Astrocyte (in vitro differentiated cells and primary cell): ENCODE results near the gene AUTS2. TPM values are rescaled to one million over a fixed set of nuclear protein-coding genes. Genes with fewer than 3 reads are reported as not detected.

Experiments used
- DNase-seq: peaks from one replicate; pipeline ENCODE4 v3.0.0-alpha.2; 2010; ENCODE audit warnings: low read depth
- FAIRE-seq: peaks from 2 replicates; lab custom pipeline; 2011; peaks lifted over from hg19 to GRCh38; lab: Jason Lieb, UNC
- H2AFZ ChIP-seq: 2 replicates; pipeline ENCODE4 v1.6.0; 2012; ENCODE audit warnings: low read depth, low read length, inconsistent platforms
- H3K27ac ChIP-seq: 2 replicates; pipeline ENCODE4 v1.5.1; 2011; ENCODE audit warnings: low read depth, low read length, inconsistent platforms
- H3K27me3 ChIP-seq: 2 replicates; pipeline ENCODE4 v1.6.0; 2011; ENCODE audit warnings: low read length, inconsistent platforms; ENCODE audit not compliant: insufficient read depth
- H3K36me3 ChIP-seq: 2 replicates; pipeline ENCODE4 v1.5.1; 2011; ENCODE audit warnings: low read length, inconsistent platforms; ENCODE audit not compliant: insufficient read depth
- H3K4me1 ChIP-seq: 2 replicates; pipeline ENCODE4 v1.5.1; 2011; ENCODE audit warnings: low read length, inconsistent platforms; ENCODE audit not compliant: insufficient read depth
- H3K4me2 ChIP-seq: 2 replicates; pipeline ENCODE4 v1.6.0; 2012; ENCODE audit warnings: low read length, inconsistent platforms
- H3K4me3 ChIP-seq: 2 replicates; pipeline ENCODE4 v1.5.1; 2011; ENCODE audit warnings: low read depth, mild to moderate bottlenecking, low read length, inconsistent platforms; ENCODE audit not compliant: insufficient read depth
- H3K79me2 ChIP-seq: 2 replicates; pipeline ENCODE4 v1.6.0; 2012; ENCODE audit warnings: mild to moderate bottlenecking, low read length, inconsistent platforms; ENCODE audit not compliant: insufficient read depth
- H3K9ac ChIP-seq: 2 replicates; pipeline ENCODE4 v1.6.0; 2012; ENCODE audit warnings: mild to moderate bottlenecking, low read length, inconsistent platforms
- H3K9me3 ChIP-seq: 2 replicates; pipeline ENCODE4 v1.5.1; 2012; ENCODE audit warnings: low read depth, mild to moderate bottlenecking, low read length, inconsistent platforms; ENCODE audit not compliant: insufficient read depth
- H4K20me1 ChIP-seq: 2 replicates; pipeline ENCODE4 v1.6.0; 2012; ENCODE audit warnings: low read length, inconsistent platforms; ENCODE audit not compliant: insufficient read depth
- H3K27ac Mint-ChIP-seq: one replicate; pipeline ENCODE4 v1.8.0; 2021; ENCODE audit warnings: mild to moderate bottlenecking, mixed read lengths; ENCODE audit not compliant: unreplicated experiment
- H3K27me3 Mint-ChIP-seq: one replicate; pipeline ENCODE4 v1.8.0; 2021; ENCODE audit warnings: low read depth, mixed read lengths; ENCODE audit not compliant: unreplicated experiment
- H3K36me3 Mint-ChIP-seq: one replicate; pipeline ENCODE4 v1.8.0; 2021; ENCODE audit warnings: low read depth, mixed read lengths; ENCODE audit not compliant: unreplicated experiment
- H3K4me1 Mint-ChIP-seq: one replicate; pipeline ENCODE4 v1.8.0; 2021; ENCODE audit warnings: low read depth, mixed read lengths; ENCODE audit not compliant: unreplicated experiment
- H3K4me3 Mint-ChIP-seq: one replicate; pipeline ENCODE4 v1.8.0; 2021; ENCODE audit warnings: mild to moderate bottlenecking, moderate library complexity, mixed read lengths; ENCODE audit not compliant: unreplicated experiment
- H3K9me3 Mint-ChIP-seq: one replicate; pipeline ENCODE4 v1.8.0; 2021; ENCODE audit warnings: mild to moderate bottlenecking, mixed read lengths; ENCODE audit not compliant: unreplicated experiment
- EZH2 ChIP-seq: IDR thresholded peaks from 2 replicates; pipeline ENCODE4 v1.6.1; 2012; ENCODE audit warnings: mild to moderate bottlenecking, low read length, inconsistent platforms; ENCODE audit not compliant: insufficient read depth
- total RNA-seq: library from RNA; stranded (reverse); gene quantifications from 2 replicates; pipeline ENCODE4 v1.2.1, GENCODE V29; 2021
- TF ChIP-seq, protein P1 (sequence below): IDR thresholded peaks from 2 replicates; pipeline ENCODE4 v1.5.1; 2011; ENCODE audit warnings: low read depth, mild to moderate bottlenecking, inconsistent platforms, low read length, moderate library complexity; ENCODE audit not compliant: insufficient read depth

The AUTS2 gene
- total RNA-seq, 1 donor from 2014 or later: 73.2 TPM

DNA sequence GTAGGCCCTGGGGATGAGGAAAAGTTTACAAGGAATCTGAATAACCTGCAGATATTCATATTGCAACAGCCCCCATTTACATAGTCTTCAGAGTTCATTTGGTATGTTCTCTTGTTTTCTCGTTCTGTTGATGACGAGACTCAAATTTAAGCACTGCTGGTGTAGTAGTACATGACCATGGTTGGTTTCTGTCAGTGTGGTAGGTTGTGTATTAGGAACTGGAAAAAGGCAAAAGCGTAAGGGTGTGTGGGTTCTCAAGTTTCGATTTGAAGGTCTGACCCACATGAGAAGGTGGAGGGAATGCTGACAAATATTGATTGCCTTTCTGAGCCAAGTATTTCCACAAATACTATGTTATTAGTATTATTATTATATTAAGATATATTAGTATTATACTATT, 151.7 kb downstream of the AUTS2 start:
- H3K27me3 Mint-ChIP-seq: no peaks in the 10 kb centered on the region
- H3K9me3 Mint-ChIP-seq: peaks cover 1% of the 10 kb centered on the region
- H3K27ac Mint-ChIP-seq: no peak overlapping the region
- Histone ChIP-seq H3K9me3 (no peaks in the 10 kb centered on the region), H2AFZ (no peak overlapping the region), H3K9ac (no peak overlapping the region), H4K20me1 (peaks cover 72% of the 10 kb centered on the region), H3K4me3 (no peak overlapping the region), H3K27me3 (no peaks in the 10 kb centered on the region), H3K79me2 (peaks cover 25% of the 10 kb centered on the region), H3K27ac (no peak overlapping the region), H3K4me2 (no peak overlapping the region), H3K4me1 (peaks cover 6% of the 10 kb centered on the region), H3K36me3 (no peaks in the 10 kb centered on the region)
- peaks cover 39% of the 10 kb centered on the region for H3K4me1 Mint-ChIP-seq
- H3K4me3 Mint-ChIP-seq: no peak overlapping the region
- no peak for FAIRE-seq
- TF ChIP-seq, protein P1, sequence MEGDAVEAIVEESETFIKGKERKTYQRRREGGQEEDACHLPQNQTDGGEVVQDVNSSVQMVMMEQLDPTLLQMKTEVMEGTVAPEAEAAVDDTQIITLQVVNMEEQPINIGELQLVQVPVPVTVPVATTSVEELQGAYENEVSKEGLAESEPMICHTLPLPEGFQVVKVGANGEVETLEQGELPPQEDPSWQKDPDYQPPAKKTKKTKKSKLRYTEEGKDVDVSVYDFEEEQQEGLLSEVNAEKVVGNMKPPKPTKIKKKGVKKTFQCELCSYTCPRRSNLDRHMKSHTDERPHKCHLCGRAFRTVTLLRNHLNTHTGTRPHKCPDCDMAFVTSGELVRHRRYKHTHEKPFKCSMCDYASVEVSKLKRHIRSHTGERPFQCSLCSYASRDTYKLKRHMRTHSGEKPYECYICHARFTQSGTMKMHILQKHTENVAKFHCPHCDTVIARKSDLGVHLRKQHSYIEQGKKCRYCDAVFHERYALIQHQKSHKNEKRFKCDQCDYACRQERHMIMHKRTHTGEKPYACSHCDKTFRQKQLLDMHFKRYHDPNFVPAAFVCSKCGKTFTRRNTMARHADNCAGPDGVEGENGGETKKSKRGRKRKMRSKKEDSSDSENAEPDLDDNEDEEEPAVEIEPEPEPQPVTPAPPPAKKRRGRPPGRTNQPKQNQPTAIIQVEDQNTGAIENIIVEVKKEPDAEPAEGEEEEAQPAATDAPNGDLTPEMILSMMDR: no peak
- no peak for TF ChIP-seq EZH2
- DNase-seq: no peak
- H3K36me3 Mint-ChIP-seq: peaks cover 2% of the 10 kb centered on the region

DNA sequence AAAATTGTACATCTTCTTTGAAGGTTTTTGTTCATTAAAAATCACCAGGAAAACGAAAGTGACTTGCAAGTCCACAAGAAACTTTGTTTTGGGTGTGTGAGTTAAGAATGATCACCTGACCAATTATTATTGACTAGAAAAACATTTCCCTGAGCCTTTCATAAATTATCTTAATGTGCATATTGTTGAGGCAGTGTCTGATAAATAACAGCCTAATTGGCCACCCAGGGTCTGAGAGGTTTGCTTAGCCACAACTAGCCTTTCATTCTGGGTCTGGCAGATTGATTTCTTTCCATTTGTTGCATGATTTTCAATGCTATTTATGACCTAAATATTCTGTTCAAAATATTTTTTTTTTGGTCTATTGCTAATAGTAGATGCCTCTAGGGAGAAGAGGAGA, 152.8 kb downstream of the AUTS2 start:
- H3K27me3 ChIP-seq: no peaks in the 10 kb centered on the region
- H3K79me2 ChIP-seq: peaks cover 25% of the 10 kb centered on the region
- H3K36me3 Mint-ChIP-seq: peaks cover 2% of the 10 kb centered on the region
- H3K4me3 Mint-ChIP-seq: no peak overlapping the region
- H3K4me1 Mint-ChIP-seq: peaks cover 47% of the 10 kb centered on the region
- H3K27me3 Mint-ChIP-seq: no peaks in the 10 kb centered on the region
- TF ChIP-seq, protein P1: no peak
- no peak for TF ChIP-seq EZH2
- no peak for FAIRE-seq
- no peaks in the 10 kb centered on the region for H3K36me3 ChIP-seq
- no peak overlapping the region for H3K4me3 ChIP-seq
- peaks cover 6% of the 10 kb centered on the region for H3K4me1 ChIP-seq
- no peak overlapping the region for H3K27ac ChIP-seq
- no peak for DNase-seq
- H3K9ac ChIP-seq: no peak overlapping the region
- H3K4me2 ChIP-seq: no peak overlapping the region
- H3K27ac Mint-ChIP-seq: no peak overlapping the region
- peaks cover 1% of the 10 kb centered on the region for H3K9me3 Mint-ChIP-seq
- H3K9me3 ChIP-seq: no peaks in the 10 kb centered on the region
- peaks cover 72% of the 10 kb centered on the region for H4K20me1 ChIP-seq
- H2AFZ ChIP-seq: no peak overlapping the region

DNA sequence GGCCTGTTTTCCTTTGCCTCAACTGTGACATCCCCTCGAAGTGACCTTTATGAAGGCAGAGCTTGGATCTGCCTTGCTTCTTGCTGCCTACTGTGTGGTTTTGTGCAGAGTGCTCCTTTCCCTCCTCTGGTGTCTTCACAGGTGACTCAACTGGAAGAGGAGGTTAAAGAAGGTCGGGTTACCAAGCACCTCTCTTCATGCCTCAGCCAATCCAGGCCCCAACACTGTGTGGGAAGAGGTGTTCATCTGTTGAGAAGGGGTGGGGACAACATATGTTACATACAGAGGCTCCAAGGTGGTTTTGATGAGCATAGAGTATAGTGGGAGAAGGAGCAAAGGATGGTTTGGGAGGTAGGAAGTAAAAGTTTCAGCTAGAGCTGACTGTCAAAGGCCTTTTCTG, 155.7 kb downstream of the AUTS2 start:
- Histone ChIP-seq H4K20me1 (peaks cover 68% of the 10 kb centered on the region), H3K27ac (no peak overlapping the region), H3K27me3 (no peaks in the 10 kb centered on the region), H2AFZ (no peak overlapping the region), H3K36me3 (no peaks in the 10 kb centered on the region), H3K9ac (no peak overlapping the region), H3K4me3 (no peak overlapping the region), H3K4me1 (peaks cover 14% of the 10 kb centered on the region), H3K4me2 (no peak overlapping the region), H3K79me2 (peaks cover 15% of the 10 kb centered on the region), H3K9me3 (no peaks in the 10 kb centered on the region)
- no peaks in the 10 kb centered on the region for H3K36me3 Mint-ChIP-seq
- FAIRE-seq: no peak
- no peak overlapping the region for H3K4me3 Mint-ChIP-seq
- DNase-seq: no peak
- no peak overlapping the region for H3K27ac Mint-ChIP-seq
- H3K27me3 Mint-ChIP-seq: no peaks in the 10 kb centered on the region
- H3K4me1 Mint-ChIP-seq: peaks cover 69% of the 10 kb centered on the region
- TF ChIP-seq EZH2: no peak
- TF ChIP-seq, protein P1: no peak
- no peaks in the 10 kb centered on the region for H3K9me3 Mint-ChIP-seq
